Endothelial cell (in vitro differentiated cells): ENCODE data around the gene LRP5. TPM values are rescaled to one million over a fixed set of nuclear protein-coding genes. Genes with fewer than 3 reads are reported as not detected.
A peak's percentile ranks its signal among the peaks of the same experiment; 100 is the strongest.

Experiments
- DNase-seq: peaks from one replicate; pipeline ENCODE4 v3.0.0; 2021; ENCODE audit warnings: low spot score
- H3K27ac Mint-ChIP-seq: one replicate; pipeline ENCODE4 v1.8.0; 2021; ENCODE audit warnings: mixed read lengths, inconsistent platforms; ENCODE audit not compliant: unreplicated experiment
- H3K27me3 Mint-ChIP-seq: one replicate; pipeline ENCODE4 v1.8.0; 2021; ENCODE audit warnings: mild to moderate bottlenecking, moderate library complexity, mixed read lengths, inconsistent platforms; ENCODE audit not compliant: unreplicated experiment
- H3K36me3 Mint-ChIP-seq: one replicate; pipeline ENCODE4 v1.8.0; 2021; ENCODE audit warnings: mild to moderate bottlenecking, low read depth, mixed read lengths, inconsistent platforms; ENCODE audit not compliant: unreplicated experiment
- H3K4me1 Mint-ChIP-seq: one replicate; pipeline ENCODE4 v1.8.0; 2021; ENCODE audit warnings: mild to moderate bottlenecking, mixed read lengths, inconsistent platforms; ENCODE audit not compliant: unreplicated experiment
- H3K4me3 Mint-ChIP-seq: one replicate; pipeline ENCODE4 v1.8.0; 2021; ENCODE audit warnings: mild to moderate bottlenecking, mixed read lengths, inconsistent platforms; ENCODE audit not compliant: unreplicated experiment
- H3K9me3 Mint-ChIP-seq: one replicate; pipeline ENCODE4 v1.8.0; 2021; ENCODE audit warnings: mixed read lengths, inconsistent platforms; ENCODE audit not compliant: unreplicated experiment
- CTCF ChIP-seq: fragments of 200-600 bp; sonication (generic); IDR thresholded peaks from one replicate; pipeline ENCODE4 v1.5.0; 2021; ENCODE audit warnings: antibody characterized with exemption; ENCODE audit not compliant: unreplicated experiment
- total RNA-seq: library from RNA; stranded (reverse); fragmentation: NEBNext Ultra II Directional; extraction: Animal tissue kit (Norgen Biotek cat#: 25700); gene quantifications from one replicate; pipeline ENCODE4 v1.2.1, GENCODE V29; 2021; ENCODE audit not compliant: unreplicated experiment

LRP5 gene
- total RNA-seq, 1 donor from 2014 or later, result 72.3 TPM

GRCh38 chr11:68303083-68303482 is 9.3 kb upstream of the LRP5 start:
- peaks cover 4% of the 10 kb centered on the region for H3K9me3 Mint-ChIP-seq
- H3K4me1 Mint-ChIP-seq, result no peaks in the 10 kb centered on the region
- H3K4me3 Mint-ChIP-seq, result no peak overlapping the region
- H3K27ac Mint-ChIP-seq, result no peak overlapping the region
- H3K27me3 Mint-ChIP-seq, result no peaks in the 10 kb centered on the region
- no peak for DNase-seq
- H3K36me3 Mint-ChIP-seq, result peaks cover 8% of the 10 kb centered on the region
- no peak for TF ChIP-seq CTCF

GRCh38 chr11:68303982-68304780 is 8.2 kb upstream of the LRP5 start:
- Mint-ChIP-seq H3K4me1 (no peaks in the 10 kb centered on the region), H3K9me3 (peaks cover 4% of the 10 kb centered on the region), H3K4me3 (no peak overlapping the region), H3K27ac (no peak overlapping the region), H3K27me3 (no peaks in the 10 kb centered on the region), H3K36me3 (peaks cover 8% of the 10 kb centered on the region)
- DNase-seq, result no peak
- no peak for TF ChIP-seq CTCF

GRCh38 chr11:68306636-68307035 is 5.8 kb upstream of the LRP5 start:
- H3K9me3 Mint-ChIP-seq, result peaks cover 4% of the 10 kb centered on the region
- no peak overlapping the region for H3K4me3 Mint-ChIP-seq
- no peak for TF ChIP-seq CTCF
- H3K36me3 Mint-ChIP-seq, result peaks cover 8% of the 10 kb centered on the region
- no peak for DNase-seq
- H3K27ac Mint-ChIP-seq, result no peak overlapping the region
- H3K4me1 Mint-ChIP-seq, result peaks cover 12% of the 10 kb centered on the region
- peaks cover 4% of the 10 kb centered on the region for H3K27me3 Mint-ChIP-seq

- Mint-ChIP-seq H3K27ac (no peak overlapping the region), H3K27me3 (peaks cover 7% of the 10 kb centered on the region), H3K36me3 (peaks cover 8% of the 10 kb centered on the region), H3K9me3 (peaks cover 4% of the 10 kb centered on the region), H3K4me1 (peaks cover 15% of the 10 kb centered on the region), H3K4me3 (no peak overlapping the region)
- TF ChIP-seq CTCF, result no peak
- DNase-seq, result no peak
Observed at GRCh38 chr11:68308068-68308467, 4.3 kb upstream of the LRP5 start.

GRCh38 chr11:68309621-68310185 is 2.7 kb upstream of the LRP5 start:
- peaks cover 13% of the 10 kb centered on the region for H3K27me3 Mint-ChIP-seq
- H3K9me3 Mint-ChIP-seq, result peaks cover 2% of the 10 kb centered on the region
- no peak for TF ChIP-seq CTCF
- H3K4me3 Mint-ChIP-seq, result no peak overlapping the region
- H3K27ac Mint-ChIP-seq, result peak overlapping the region; percentile 5
- DNase-seq, result no peak
- peaks cover 28% of the 10 kb centered on the region for H3K4me1 Mint-ChIP-seq
- H3K36me3 Mint-ChIP-seq, result peaks cover 5% of the 10 kb centered on the region
